ENCODE measurements around the gene NR2F2.

The NR2F2 gene

DNA sequence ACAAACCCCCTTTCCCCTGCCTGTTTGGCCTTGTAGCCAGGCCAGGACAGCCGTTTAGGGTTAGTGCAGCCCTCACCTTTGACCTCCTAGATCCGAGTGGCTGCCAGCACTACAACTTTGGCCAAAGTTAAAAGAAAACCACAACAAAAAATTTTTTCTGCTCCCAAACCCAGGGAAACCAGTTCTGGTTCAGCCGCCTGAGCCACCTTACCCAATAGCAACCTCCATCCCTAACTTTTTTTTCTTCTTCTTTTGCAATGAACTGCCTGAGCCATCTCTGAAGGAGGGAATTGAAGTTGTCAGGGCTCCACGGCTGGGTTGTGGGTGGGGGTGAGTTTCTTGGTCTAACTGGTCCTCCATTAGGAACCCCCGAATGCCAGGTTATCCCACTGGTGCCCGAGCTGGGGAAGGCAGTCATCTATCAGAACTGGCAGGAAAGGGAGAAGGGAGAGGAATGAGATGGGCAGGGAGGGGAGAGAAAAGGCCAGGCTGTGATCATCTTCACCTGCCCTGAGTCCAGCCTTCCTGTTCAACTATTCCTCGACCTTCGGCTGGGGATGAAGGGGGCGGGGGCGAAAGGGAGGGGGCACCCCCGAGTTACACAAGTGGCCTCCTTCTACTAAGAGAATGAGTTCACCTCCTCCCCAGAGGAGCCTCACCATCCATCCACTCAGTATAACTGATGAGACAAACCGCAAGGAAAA is 6.2 kb upstream of the NR2F2 start:
- Mint-ChIP-seq H3K36me3 (ENCODE audit: low read depth) (no peaks in the 10 kb centered on the region), H3K4me3 (no peak overlapping the region), H3K27ac (no peak overlapping the region), H3K27me3 (peaks cover 92% of the 10 kb centered on the region), H3K9me3 (no peaks in the 10 kb centered on the region), H3K4me1 (ENCODE audit: low read depth) (peaks cover 7% of the 10 kb centered on the region)
- no peak for DNase-seq

DNA sequence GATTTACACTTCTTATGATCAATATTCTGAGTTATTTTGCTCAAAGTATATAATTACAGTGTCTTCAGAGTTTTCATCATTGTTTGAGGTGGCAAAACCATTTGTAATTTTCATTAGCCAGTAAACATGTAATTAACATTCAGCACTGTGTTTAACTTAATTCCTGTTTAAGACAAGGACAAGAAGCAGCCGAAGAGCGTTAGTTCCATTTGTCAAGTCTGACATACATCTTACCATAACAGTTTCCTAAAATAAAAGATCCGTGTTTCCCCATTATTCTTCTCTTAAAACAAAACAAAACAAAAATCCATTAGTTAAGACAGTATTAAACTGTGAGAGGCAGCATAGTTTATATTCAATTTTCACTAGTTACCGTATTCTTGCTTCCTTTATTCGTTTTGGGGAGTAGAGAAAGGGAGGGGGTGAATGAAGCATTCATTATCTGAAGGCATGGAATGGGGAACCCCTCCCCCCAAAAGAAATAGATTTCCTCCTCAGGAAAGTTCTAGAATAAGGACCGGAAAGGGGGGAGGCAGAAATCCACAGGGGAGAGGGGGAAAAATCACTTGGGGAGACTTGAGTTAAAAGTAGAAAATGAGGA is 5.5 kb upstream of the NR2F2 start:
- no peak for DNase-seq
- Mint-ChIP-seq H3K27ac (no peak overlapping the region), H3K4me1 (ENCODE audit: low read depth) (peaks cover 10% of the 10 kb centered on the region), H3K27me3 (peaks cover 92% of the 10 kb centered on the region), H3K4me3 (no peak overlapping the region), H3K9me3 (no peaks in the 10 kb centered on the region), H3K36me3 (ENCODE audit: low read depth) (no peaks in the 10 kb centered on the region)

DNA sequence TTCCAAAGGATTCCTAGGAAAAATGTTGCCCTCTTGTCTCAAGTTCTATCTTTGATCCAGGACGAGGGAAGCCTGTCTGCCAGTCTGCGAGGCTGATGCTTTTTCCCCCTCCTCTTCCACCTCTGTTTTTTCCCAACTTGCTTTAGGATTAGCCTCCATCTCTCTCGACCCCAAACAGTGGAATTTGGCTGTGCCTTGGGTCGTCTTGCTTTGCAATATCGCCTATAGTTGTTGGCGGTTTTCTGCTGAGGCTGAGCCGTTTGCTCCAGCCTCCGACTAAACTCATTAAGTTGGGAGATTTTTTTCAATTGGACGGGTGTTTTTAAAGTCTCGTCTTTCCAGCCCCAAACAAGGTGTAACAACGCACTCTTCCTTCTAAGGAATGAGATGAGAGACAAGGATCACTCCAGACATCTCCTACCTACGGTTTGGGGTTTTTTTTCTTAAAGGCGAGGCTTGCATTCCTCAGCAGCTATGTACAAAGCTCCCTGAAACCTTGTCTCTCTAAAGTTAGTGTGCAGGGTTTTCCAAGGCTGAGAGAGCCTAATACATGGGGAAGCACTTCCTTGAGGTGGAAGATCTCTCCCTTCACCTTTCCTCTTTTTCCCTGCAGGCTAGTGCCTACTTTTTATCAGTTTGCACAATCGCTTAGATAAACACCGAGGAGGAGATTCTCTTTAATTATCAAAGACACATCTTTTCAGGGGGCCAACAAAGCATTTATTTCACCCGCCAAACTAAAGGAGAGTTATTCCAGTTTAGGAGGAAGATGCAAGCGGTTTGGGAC is 4.8 kb upstream of the NR2F2 start:
- Mint-ChIP-seq H3K9me3 (no peaks in the 10 kb centered on the region), H3K4me3 (no peak overlapping the region), H3K27me3 (peaks cover 92% of the 10 kb centered on the region), H3K36me3 (ENCODE audit: low read depth) (no peaks in the 10 kb centered on the region), H3K27ac (no peak overlapping the region), H3K4me1 (ENCODE audit: low read depth) (peaks cover 15% of the 10 kb centered on the region)
- DNase-seq = no peak

DNA sequence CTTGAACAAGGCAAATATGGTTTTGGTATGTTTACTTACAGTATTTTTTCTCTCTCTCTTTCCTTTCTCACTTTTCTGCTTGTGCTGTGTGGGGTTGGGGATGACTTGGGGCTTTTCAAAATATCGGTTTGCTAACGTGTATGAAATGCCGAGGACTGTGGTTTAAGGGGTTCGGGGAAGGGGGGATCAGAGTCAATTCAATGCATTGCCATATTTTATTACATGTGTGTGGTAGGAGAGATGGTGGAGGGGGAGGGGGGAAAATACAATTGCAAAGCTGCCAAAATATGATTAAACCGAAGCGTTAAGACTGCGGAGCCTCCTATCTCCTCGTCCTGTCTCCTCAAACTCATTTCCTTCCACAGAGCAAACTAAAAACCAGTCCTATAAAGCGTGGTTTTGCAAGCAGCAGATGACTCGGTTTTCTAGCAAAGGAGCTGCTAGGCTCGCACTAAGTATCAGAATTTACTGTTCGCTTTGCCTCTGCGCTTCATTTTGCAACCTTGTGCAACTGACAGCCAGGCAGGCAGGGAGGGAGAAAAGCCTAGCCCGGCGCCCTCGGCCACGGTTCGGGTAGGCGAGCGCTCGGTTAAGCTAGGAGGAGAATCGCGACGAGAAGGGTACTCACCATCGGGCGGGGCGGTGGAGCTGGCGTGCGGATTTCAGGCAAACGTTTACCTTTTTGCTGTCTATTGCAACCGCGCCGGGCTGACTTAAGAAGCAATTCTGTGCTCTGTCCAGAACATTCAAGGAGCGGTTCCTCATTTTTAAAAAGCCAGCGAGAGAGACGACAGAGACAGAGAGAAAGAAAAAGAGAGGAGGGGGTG is 4.0 kb upstream of the NR2F2 start:
- Mint-ChIP-seq H3K27me3 (peaks cover 89% of the 10 kb centered on the region), H3K27ac (no peak overlapping the region), H3K4me3 (no peak overlapping the region), H3K36me3 (ENCODE audit: low read depth) (no peaks in the 10 kb centered on the region), H3K4me1 (ENCODE audit: low read depth) (peaks cover 18% of the 10 kb centered on the region), H3K9me3 (no peaks in the 10 kb centered on the region)
- DNase-seq = no peak

DNA sequence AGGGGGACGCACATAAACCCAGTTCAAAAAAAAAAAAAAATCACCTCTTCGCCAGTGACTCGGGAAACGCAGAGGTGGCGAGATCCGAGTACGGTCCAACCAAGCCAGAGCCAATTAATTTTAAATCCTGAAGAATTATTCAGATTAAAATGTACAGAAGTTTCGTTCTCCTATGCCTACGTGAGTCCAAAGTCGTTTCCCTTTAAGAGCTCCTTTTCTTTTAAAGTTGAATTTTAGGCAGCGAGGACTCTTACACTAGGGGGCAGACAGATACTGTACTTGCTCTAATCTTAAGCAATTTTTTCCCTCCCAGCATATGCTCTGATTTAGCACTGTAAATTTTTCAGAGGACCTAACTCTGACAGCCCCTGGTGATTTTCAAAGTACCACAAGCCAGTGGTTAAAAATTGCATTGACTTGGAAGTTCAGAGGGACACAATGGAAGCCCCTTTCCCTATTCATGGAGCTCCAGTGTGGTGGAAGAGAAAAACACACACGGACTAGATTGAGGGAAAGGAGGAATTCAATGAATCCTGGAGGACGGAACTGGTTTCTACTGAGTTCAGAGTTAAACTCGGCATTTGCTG is 3.3 kb upstream of the NR2F2 start:
- peaks cover 20% of the 10 kb centered on the region for H3K4me1 Mint-ChIP-seq (ENCODE audit: low read depth)
- H3K27me3 Mint-ChIP-seq = peaks cover 88% of the 10 kb centered on the region
- no peak for DNase-seq
- no peak overlapping the region for H3K4me3 Mint-ChIP-seq
- no peaks in the 10 kb centered on the region for H3K36me3 Mint-ChIP-seq (ENCODE audit: low read depth)
- H3K9me3 Mint-ChIP-seq = no peaks in the 10 kb centered on the region
- H3K27ac Mint-ChIP-seq = no peak overlapping the region

DNA sequence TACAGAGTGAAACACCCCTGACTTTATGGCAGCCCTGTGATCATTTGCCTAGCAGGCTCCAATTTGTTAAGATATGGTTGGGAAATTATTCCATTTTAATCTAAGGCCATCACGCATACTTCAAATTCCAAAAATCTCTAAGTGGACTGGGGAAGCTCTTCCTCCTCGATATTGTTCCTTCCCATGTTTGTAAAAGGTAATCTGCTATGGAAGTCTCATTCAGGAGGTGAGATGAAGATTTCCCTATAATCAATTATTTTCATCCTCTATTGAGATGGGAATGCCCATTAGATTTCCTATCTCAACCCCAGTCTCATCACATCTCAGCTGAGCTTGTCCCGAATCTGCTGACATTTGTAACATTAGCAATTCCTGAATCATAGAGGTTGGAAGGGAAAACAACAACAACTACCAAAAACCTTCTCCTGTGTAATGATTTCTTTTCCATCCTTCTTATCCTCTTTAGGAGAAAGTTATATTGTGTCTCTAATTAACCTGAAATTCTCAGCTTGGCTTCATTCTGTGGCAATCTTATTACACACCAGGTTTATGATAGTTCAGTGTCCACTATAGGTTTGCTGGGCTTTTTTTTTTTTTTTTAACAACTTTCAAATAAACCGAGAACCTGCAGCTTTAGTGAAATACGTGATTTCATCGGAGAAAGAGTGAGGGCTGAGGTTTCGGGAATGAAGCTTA is 2.2 kb upstream of the NR2F2 start:
- H3K27me3 Mint-ChIP-seq = peaks cover 91% of the 10 kb centered on the region
- no peak for DNase-seq
- no peak overlapping the region for H3K4me3 Mint-ChIP-seq
- H3K36me3 Mint-ChIP-seq (ENCODE audit: low read depth) = no peaks in the 10 kb centered on the region
- no peak overlapping the region for H3K27ac Mint-ChIP-seq
- peaks cover 25% of the 10 kb centered on the region for H3K4me1 Mint-ChIP-seq (ENCODE audit: low read depth)
- H3K9me3 Mint-ChIP-seq = no peaks in the 10 kb centered on the region

DNA sequence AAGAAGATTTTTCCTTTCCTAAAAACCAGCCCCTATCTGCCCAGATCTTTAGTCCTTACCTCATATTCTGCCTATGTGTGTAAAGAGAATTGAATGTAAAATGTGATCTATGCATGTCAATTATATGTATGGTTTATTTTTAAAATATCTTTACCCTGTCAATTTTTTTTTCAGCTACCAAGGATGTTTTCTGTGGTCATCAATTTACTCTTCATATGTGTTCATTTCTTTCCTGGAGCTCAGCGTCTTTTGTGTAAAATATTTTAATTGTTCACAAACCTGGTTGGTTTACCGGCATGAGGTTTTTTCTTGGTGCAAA is 1.7 kb upstream of the NR2F2 start:
- peaks cover 91% of the 10 kb centered on the region for H3K27me3 Mint-ChIP-seq
- H3K27ac Mint-ChIP-seq = no peak overlapping the region
- no peaks in the 10 kb centered on the region for H3K9me3 Mint-ChIP-seq
- peaks cover 30% of the 10 kb centered on the region for H3K4me1 Mint-ChIP-seq (ENCODE audit: low read depth)
- H3K36me3 Mint-ChIP-seq (ENCODE audit: low read depth) = no peaks in the 10 kb centered on the region
- no peak overlapping the region for H3K4me3 Mint-ChIP-seq
- DNase-seq = no peak

DNA sequence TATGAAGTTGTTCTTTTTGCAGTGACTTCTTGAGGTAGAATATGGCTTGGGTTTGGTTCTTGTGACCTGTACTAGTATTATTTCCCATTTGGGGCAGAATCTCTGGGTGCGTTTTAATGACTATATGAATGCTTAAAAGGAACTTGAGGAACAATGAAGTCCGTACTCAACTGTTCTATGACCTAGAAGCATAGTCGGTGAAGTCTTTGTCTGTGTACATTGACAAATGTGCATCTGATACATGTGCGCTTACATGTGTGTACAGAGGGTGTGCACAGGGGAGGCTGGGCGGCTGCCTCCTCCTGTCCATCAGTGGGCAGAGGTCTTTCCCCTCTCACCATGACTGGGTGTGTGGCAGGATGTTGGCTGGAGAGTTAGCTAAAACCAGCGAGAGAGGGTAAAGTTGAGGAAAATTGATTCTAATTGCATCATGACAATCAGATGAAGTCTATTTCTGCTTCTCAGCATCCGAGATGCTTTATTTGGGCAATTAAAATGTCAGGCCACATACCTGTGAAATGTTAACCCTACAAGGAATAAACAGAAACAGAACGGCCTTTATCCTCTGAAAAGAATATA is 1.0 kb upstream of the NR2F2 start:
- no peak for DNase-seq
- H3K4me1 Mint-ChIP-seq (ENCODE audit: low read depth) = peaks cover 32% of the 10 kb centered on the region
- H3K36me3 Mint-ChIP-seq (ENCODE audit: low read depth) = no peaks in the 10 kb centered on the region
- peaks cover 91% of the 10 kb centered on the region for H3K27me3 Mint-ChIP-seq
- H3K9me3 Mint-ChIP-seq = no peaks in the 10 kb centered on the region
- H3K4me3 Mint-ChIP-seq = peak overlapping the region; percentile 16
- H3K27ac Mint-ChIP-seq = no peak overlapping the region

DNA sequence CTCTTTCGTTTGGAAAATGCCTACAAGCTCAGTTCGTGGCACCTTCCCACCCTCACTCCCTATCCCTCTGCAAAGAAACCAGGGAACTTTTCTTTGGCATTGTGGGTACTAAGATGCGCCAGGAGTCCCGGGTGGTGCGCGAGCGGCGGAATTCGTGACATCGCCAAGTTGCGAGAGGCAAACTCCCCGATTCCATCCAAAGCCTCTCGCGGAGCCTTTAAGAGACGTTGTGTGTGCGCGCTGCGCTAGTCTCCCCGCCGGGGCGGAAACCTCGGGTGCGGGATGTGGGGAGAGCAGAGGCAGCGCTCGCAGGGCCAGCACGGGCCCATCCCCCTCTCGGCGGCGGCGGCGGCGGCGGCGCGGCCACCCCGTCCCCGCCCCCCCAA is 443 bp upstream of the NR2F2 start:
- Mint-ChIP-seq H3K9me3 (no peaks in the 10 kb centered on the region), H3K4me3 (peak overlapping the region; percentile 53), H3K27ac (no peak overlapping the region), H3K4me1 (ENCODE audit: low read depth) (peaks cover 32% of the 10 kb centered on the region), H3K36me3 (ENCODE audit: low read depth) (no peaks in the 10 kb centered on the region), H3K27me3 (peaks cover 91% of the 10 kb centered on the region)
- no peak for DNase-seq

DNA sequence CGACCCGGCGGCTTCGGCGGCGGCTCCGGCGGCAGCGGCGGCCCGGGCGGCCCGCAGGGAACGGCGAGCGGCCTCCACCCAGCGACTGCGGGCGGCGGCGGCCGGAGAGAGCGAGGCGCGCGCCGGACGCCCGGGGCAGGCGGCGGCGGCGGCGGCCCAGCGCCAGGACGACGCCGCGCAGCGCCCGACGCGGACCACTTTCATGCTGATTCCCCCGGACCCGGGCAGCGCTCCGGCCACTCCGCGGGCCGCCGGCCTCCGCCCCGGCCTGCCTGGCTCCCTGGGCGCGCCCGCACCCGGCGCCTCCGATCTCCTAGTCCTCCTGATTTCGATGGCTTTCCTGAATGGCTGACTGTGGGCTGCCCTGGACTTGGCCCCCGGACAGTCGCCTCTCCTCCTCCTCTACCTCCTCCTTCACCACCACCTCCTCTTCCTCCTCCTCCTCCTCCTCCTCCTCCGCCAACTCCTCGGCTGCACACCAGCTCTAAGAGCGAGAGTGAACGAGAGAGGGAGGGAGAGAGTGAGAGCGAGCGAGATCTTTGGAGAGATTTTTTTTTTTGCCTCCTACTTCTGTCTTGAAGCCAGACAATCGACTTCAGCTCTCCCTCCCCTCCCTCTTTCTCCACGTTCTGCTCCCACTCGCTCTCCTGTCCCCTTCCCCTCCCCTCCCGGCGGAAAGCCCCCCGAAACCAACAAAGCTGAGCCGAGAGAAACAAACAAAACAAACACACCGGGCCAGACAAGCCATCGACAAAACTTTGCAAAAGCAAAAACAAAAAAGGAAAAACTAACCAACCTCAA is 844 bp downstream of the NR2F2 start:
- Mint-ChIP-seq H3K36me3 (ENCODE audit: low read depth) (no peaks in the 10 kb centered on the region), H3K9me3 (no peaks in the 10 kb centered on the region), H3K4me3 (peak overlapping the region; percentile 42), H3K27me3 (peaks cover 91% of the 10 kb centered on the region), H3K27ac (no peak overlapping the region), H3K4me1 (ENCODE audit: low read depth) (peaks cover 32% of the 10 kb centered on the region)
- no peak for DNase-seq

DNA sequence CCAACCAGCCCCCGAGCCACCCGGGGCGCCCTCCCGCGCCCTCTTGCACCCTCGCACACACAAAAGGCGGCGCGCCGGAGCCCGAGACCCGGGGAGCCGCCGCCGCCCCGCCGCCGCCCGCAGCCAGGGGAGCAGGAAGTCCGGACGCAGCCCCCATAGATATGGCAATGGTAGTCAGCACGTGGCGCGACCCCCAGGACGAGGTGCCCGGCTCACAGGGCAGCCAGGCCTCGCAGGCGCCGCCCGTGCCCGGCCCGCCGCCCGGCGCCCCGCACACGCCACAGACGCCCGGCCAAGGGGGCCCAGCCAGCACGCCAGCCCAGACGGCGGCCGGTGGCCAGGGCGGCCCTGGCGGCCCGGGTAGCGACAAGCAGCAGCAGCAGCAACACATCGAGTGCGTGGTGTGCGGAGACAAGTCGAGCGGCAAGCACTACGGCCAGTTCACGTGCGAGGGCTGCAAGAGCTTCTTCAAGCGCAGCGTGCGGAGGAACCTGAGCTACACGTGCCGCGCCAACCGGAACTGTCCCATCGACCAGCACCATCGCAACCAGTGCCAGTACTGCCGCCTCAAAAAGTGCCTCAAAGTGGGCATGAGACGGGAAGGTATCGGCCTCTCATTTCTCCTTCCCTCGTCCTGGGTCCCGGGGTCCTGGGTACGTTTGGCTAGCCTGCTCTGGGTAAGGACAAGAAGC is 1.6 kb downstream of the NR2F2 start:
- H3K27me3 Mint-ChIP-seq = peaks cover 91% of the 10 kb centered on the region
- H3K27ac Mint-ChIP-seq = no peak overlapping the region
- H3K4me1 Mint-ChIP-seq (ENCODE audit: low read depth) = peaks cover 30% of the 10 kb centered on the region
- H3K9me3 Mint-ChIP-seq = no peaks in the 10 kb centered on the region
- no peaks in the 10 kb centered on the region for H3K36me3 Mint-ChIP-seq (ENCODE audit: low read depth)
- no peak for DNase-seq
- peak overlapping the region; percentile 15 for H3K4me3 Mint-ChIP-seq

DNA sequence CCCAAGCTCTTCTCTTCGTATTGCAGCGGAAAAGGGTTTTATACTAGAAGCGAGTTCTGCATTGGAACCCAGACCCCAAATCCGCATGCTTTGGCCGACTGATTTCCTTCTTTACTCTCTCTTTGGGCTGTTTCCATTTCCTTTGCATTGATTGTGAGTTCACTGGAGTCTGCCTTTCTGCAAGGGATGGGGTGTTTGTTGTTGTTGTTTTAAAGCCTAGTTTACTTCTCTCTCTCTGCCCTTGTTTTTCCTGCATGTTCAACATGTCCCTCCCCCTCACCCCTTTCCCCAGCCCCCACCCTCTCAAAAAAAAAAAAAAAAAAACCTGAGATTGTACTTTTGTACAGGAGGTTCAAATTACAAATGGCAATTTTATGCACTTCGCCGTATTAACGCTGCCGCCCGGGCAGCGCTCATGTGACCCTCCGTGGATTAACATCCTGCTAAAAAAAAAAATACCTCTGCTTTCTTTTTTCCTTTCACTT is 2.2 kb downstream of the NR2F2 start:
- peaks cover 91% of the 10 kb centered on the region for H3K27me3 Mint-ChIP-seq
- peaks cover 28% of the 10 kb centered on the region for H3K4me1 Mint-ChIP-seq (ENCODE audit: low read depth)
- H3K9me3 Mint-ChIP-seq = no peaks in the 10 kb centered on the region
- DNase-seq = no peak
- H3K27ac Mint-ChIP-seq = no peak overlapping the region
- no peaks in the 10 kb centered on the region for H3K36me3 Mint-ChIP-seq (ENCODE audit: low read depth)
- peak overlapping the region; percentile 50 for H3K4me3 Mint-ChIP-seq
